ENCODE results near the gene ADCY3.

DNA sequence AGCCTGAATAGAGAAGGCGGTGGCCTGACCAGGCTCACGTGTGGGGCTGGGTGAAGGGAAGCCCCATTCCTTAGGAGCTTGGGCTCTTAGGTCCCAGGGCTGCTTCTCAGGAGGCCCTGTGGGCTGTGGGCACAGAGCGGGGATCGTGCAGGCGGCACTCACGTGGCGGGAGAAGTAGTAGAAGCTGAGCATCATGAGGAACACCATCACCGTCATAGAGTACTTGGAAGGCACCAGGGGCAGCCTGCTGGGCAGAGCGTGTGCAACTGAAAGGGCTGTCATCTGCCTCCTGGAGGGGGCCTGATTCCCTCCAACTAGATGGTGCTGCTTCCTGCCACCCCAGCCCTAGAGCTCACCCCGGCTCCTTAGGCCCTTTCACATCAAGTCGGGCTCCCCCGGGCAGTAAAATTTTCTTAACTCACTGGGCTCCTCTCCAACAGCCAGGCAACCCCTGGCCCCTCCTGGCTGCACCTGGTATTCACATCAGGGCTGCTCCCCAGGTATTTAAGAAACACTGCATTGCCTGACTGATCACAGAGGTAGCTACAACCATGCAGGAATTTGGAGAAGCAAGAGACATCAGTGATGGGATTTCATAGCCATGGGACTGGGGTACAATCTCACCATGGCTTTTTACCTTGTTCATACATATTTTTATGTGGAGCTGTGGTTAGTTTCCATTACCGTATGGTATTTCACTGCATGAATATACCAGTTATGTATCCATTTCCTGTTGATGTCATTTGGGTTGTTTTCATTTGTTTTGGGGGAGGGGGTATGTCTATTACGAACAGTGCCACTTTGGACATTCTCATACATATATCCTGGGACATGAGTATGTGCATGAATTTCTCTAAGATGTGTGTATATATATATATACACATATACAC, 93.9 kb downstream of the ADCY3 start:
- TF ChIP-seq, protein P1, sequence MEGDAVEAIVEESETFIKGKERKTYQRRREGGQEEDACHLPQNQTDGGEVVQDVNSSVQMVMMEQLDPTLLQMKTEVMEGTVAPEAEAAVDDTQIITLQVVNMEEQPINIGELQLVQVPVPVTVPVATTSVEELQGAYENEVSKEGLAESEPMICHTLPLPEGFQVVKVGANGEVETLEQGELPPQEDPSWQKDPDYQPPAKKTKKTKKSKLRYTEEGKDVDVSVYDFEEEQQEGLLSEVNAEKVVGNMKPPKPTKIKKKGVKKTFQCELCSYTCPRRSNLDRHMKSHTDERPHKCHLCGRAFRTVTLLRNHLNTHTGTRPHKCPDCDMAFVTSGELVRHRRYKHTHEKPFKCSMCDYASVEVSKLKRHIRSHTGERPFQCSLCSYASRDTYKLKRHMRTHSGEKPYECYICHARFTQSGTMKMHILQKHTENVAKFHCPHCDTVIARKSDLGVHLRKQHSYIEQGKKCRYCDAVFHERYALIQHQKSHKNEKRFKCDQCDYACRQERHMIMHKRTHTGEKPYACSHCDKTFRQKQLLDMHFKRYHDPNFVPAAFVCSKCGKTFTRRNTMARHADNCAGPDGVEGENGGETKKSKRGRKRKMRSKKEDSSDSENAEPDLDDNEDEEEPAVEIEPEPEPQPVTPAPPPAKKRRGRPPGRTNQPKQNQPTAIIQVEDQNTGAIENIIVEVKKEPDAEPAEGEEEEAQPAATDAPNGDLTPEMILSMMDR (IDR thresholded peaks at IDR 0.05): no peak
- TF ChIP-seq EP300 (IDR thresholded peaks at IDR 0.05): no peak
